ENCODE data around the gene PSME3IP1. TPM values are rescaled to one million over a fixed set of nuclear protein-coding genes. Genes with fewer than 3 reads are reported as not detected.

Gene PSME3IP1
- total and polyA plus RNA-seq, 2 experiments from 2014 or later: 78.0 to 105 TPM

GRCh38 chr16:57186872-57187854 lies 1.3 kb upstream of the PSME3IP1 start:
- Mint-ChIP-seq H3K9me3 (no peaks in the 10 kb centered on the region), H3K27me3 (ENCODE audit: insufficient read depth, low read depth, poor library complexity) (peaks cover 11% of the 10 kb centered on the region), H3K4me1 (peaks cover 28% of the 10 kb centered on the region), H3K27ac (peak overlapping the region; percentile 65), H3K36me3 (ENCODE audit: low read depth) (no peaks in the 10 kb centered on the region), H3K4me3 (peak overlapping the region; percentile 96)
- no peaks in the 10 kb centered on the region for H3K9me2 ChIP-seq (ENCODE audit: insufficient read depth)
- H3K36me3 ChIP-seq (ENCODE audit: insufficient read depth): no peaks in the 10 kb centered on the region
- peaks cover 17% of the 10 kb centered on the region for H4K20me1 ChIP-seq (replicated peaks; ENCODE audit: insufficient read depth)
- DNase-seq (ENCODE audit: low spot score) (peak; percentile 39), ATAC-seq (peak; percentile 5)
- H3K4me2 ChIP-seq: peak overlapping the region; percentile 94
- TF ChIP-seq STAT1 (IDR thresholded peaks at IDR 0.05; ENCODE audit: unreplicated experiment) (no peak), JUNB (IDR thresholded peaks at IDR 0.05; ENCODE audit: unreplicated experiment) (no peak), ZNF114 (CRISPR knock-in tag; IDR thresholded peaks at IDR 0.05) (no peak), ZNF331 (CRISPR knock-in tag; IDR thresholded peaks at IDR 0.05; ENCODE audit: low read depth) (no peak), ETS1 (IDR thresholded peaks at IDR 0.05) (no peak), CREB1 (CRISPR knock-in tag; IDR thresholded peaks at IDR 0.05; ENCODE audit: low read depth) (no peak), ZNF462 (CRISPR knock-in tag; IDR thresholded peaks at IDR 0.05) (no peak), REST (IDR thresholded peaks at IDR 0.05; ENCODE audit: unreplicated experiment) (no peak), EZH2phosphoT487 (IDR thresholded peaks at IDR 0.05; ENCODE audit: unreplicated experiment) (no peak), POLR2AphosphoS5 (IDR thresholded peaks at IDR 0.05; ENCODE audit: low read depth) (no peak), EZH2 (IDR thresholded peaks at IDR 0.05; ENCODE audit: low read depth, unreplicated experiment) (no peak), CTCF (conservative IDR thresholded peaks at IDR 0.05; ENCODE audit: low read depth in 2 of 2) (no peak), NANOG (IDR thresholded peaks at IDR 0.05; ENCODE audit: borderline replicate concordance) (no peak)
- peak overlapping the region; percentile 95 for H2AFZ ChIP-seq
- peak overlapping the region; percentile 61 for H3K27ac ChIP-seq (ENCODE audit: low read depth)
- H3K4me1 ChIP-seq (ENCODE audit: insufficient read depth): peaks cover 19% of the 10 kb centered on the region
- no peaks in the 10 kb centered on the region for H3K27me3 ChIP-seq (ENCODE audit: insufficient read depth)
- peaks cover 85% of the 10 kb centered on the region for H3K79me2 ChIP-seq (replicated peaks; ENCODE audit: insufficient read depth)
- H3K4me3 ChIP-seq: peak overlapping the region; percentile 97
- H3F3A ChIP-seq (replicated peaks; ENCODE audit: low read depth): no peaks in the 10 kb centered on the region

All from GM23338 (cell line).